ENCODE data around the gene ATG16L1.

- TF ChIP-seq CTCF (IDR thresholded peaks at IDR 0.05) (no peak), EP300 (IDR thresholded peaks at IDR 0.05) (no peak)
Measured at GRCh38 chr2:233329489-233330135, 78.1 kb downstream of the ATG16L1 start.

Measured in esophagus muscularis mucosa (tissue), 3 donors.